H1 (cell line): Measurements from ENCODE around the gene FLNC. TPM values are rescaled to one million over a fixed set of nuclear protein-coding genes. Genes with fewer than 3 reads are reported as not detected.

ENCODE experiments used
- CTCF ChIA-PET: fragments of 300-600 bp; sonication (Branson Sonifier 250); formaldehyde crosslinking; loops from one replicate; lab custom pipeline; 2021; ENCODE audit not compliant: partially characterized antibody; lab: Charles Lee
- POLR2A ChIA-PET: fragments of 300-600 bp; sonication (Branson Sonifier 250); formaldehyde crosslinking; loops from one replicate; lab custom pipeline; 2021; ENCODE audit warnings: inconsistent platforms; ENCODE audit not compliant: partially characterized antibody; lab: Charles Lee
- DNase-seq, 2 experiments: peaks; one replicate each; pipeline versions ENCODE4 v3.0.0 to v3.0.0-alpha.2; 2010 to 2022; ENCODE audit warnings: low spot score in 2 of 2, low read depth in 1 of 2, mixed read lengths in 1 of 2
- FAIRE-seq: peaks from 2 replicates; lab custom pipeline; 2011; peaks lifted over from hg19 to GRCh38; lab: Jason Lieb, UNC
- H2AFZ ChIP-seq: 2 replicates; pipeline ENCODE4 v1.8.1; 2012; ENCODE audit warnings: low read length, inconsistent platforms
- H2AK5ac ChIP-seq: 2 replicates; pipeline ENCODE4 v1.6.1; 2013; ENCODE audit warnings: low read depth, low read length
- H2BK120ac ChIP-seq: replicated peaks from 2 replicates; pipeline ENCODE3; 2013; ENCODE audit warnings: low read depth, low read length, inconsistent platforms
- H2BK12ac ChIP-seq: 2 replicates; pipeline ENCODE4 v1.6.1; 2013; ENCODE audit warnings: low read depth, low read length
- H2BK15ac ChIP-seq: 2 replicates; pipeline ENCODE4 v1.6.1; 2013; ENCODE audit warnings: low read length
- H2BK20ac ChIP-seq: 2 replicates; pipeline ENCODE4 v1.6.1; 2013; ENCODE audit warnings: low read length
- H2BK5ac ChIP-seq: 2 replicates; pipeline ENCODE4 v1.6.1; 2013; ENCODE audit warnings: low read depth, low read length
- H3K14ac ChIP-seq: 2 replicates; pipeline ENCODE4 v1.6.1; 2013; ENCODE audit warnings: inconsistent platforms; ENCODE audit not compliant: insufficient read length
- H3K18ac ChIP-seq: 2 replicates; pipeline ENCODE4 v1.6.1; 2013; ENCODE audit warnings: low read length; ENCODE audit errors: extremely low read depth
- H3K23ac ChIP-seq: 2 replicates; pipeline ENCODE4 v1.6.1; 2013; ENCODE audit warnings: inconsistent platforms; ENCODE audit not compliant: insufficient read length
- H3K23me2 ChIP-seq: 2 replicates; pipeline ENCODE4 v1.6.1; 2013; ENCODE audit warnings: low read depth, low read length
- H3K27ac ChIP-seq: 2 replicates; pipeline ENCODE4 v1.6.1; 2011; ENCODE audit warnings: low read depth, low read length, inconsistent platforms
- H3K27me3 ChIP-seq, 4 experiments: replicated peaks in 1 of 4; 1 replicate in 1 of 4; 2 replicates in 3 of 4; pipeline versions ENCODE4 v1.6.1 to v1.8.1; 2011 to 2013; ENCODE audit warnings: low read length in 3 of 4, mild to moderate bottlenecking in 3 of 4, inconsistent platforms in 2 of 4, mixed read lengths in 2 of 4, moderate library complexity in 1 of 4; ENCODE audit not compliant: control insufficient read depth in 3 of 4, insufficient read depth in 3 of 4; ENCODE audit errors: extremely low read depth in 1 of 4
- H3K36me3 ChIP-seq, 4 experiments: 2 replicates each; pipeline versions ENCODE4 v1.6.1 to v1.8.1; 2011 to 2013; ENCODE audit warnings: mild to moderate bottlenecking in 4 of 4, low read length in 3 of 4, moderate library complexity in 2 of 4, control low read depth in 1 of 4, inconsistent platforms in 1 of 4; ENCODE audit not compliant: insufficient read depth in 4 of 4, control insufficient read depth in 2 of 4
- H3K4ac ChIP-seq: replicated peaks from 2 replicates; pipeline ENCODE3; 2013; ENCODE audit warnings: low read length, low read depth, mixed read lengths, inconsistent platforms; ENCODE audit not compliant: insufficient read length
- H3K4me1 ChIP-seq, 4 experiments: replicated peaks in 1 of 4; 1 replicate in 1 of 4; 2 replicates in 3 of 4; pipeline versions ENCODE4 v1.6.1 to v1.8.1; 2011 to 2013; ENCODE audit warnings: low read length in 3 of 4, inconsistent platforms in 2 of 4, mixed read lengths in 1 of 4; ENCODE audit not compliant: insufficient read depth in 4 of 4, control insufficient read depth in 3 of 4
- H3K4me2 ChIP-seq, 2 experiments: 2 replicates each; pipeline versions ENCODE4 v1.6.1 to v1.8.1; 2011 to 2013; ENCODE audit warnings: low read depth in 2 of 2, low read length in 2 of 2, control low read depth in 1 of 2, inconsistent platforms in 1 of 2, mild to moderate bottlenecking in 1 of 2; ENCODE audit not compliant: insufficient read depth in 1 of 2
- H3K4me3 ChIP-seq, 4 experiments: fragments of 200-600, 300-600 bp in 1 of 4; sonication (generic), shearing (Covaris generic), sonication (Bioruptor Twin) in 1 of 4; 2 replicates each; pipeline versions ENCODE4 v1.5.1 to v1.8.1; 2011 to 2016; ENCODE audit warnings: low read length in 4 of 4, low read depth in 3 of 4, control low read depth in 2 of 4, inconsistent platforms in 2 of 4, mild to moderate bottlenecking in 2 of 4, mixed read lengths in 1 of 4, moderate library complexity in 1 of 4; ENCODE audit not compliant: insufficient read depth in 2 of 4; ENCODE audit errors: extremely low read depth in 1 of 4
- H3K56ac ChIP-seq: replicated peaks from 2 replicates; pipeline ENCODE3; 2013; ENCODE audit warnings: low read depth, mild to moderate bottlenecking, mixed read lengths, low read length, inconsistent platforms; ENCODE audit not compliant: insufficient read length
- H3K79me1 ChIP-seq: 2 replicates; pipeline ENCODE4 v1.6.1; 2013; ENCODE audit warnings: low read depth, low read length, control low read depth
- H3K79me2 ChIP-seq, 2 experiments: 2 replicates each; pipeline versions ENCODE4 v1.6.1 to v1.8.1; 2012 to 2013; ENCODE audit warnings: low read length in 2 of 2, mild to moderate bottlenecking in 2 of 2, inconsistent platforms in 1 of 2; ENCODE audit not compliant: insufficient read depth in 2 of 2, control insufficient read depth in 1 of 2
- H3K9ac ChIP-seq, 4 experiments: replicated peaks in 1 of 4; 1 replicate in 1 of 4; 2 replicates in 3 of 4; pipeline versions ENCODE4 v1.6.1 to v1.8.1; 2011 to 2013; ENCODE audit warnings: low read depth in 3 of 4, low read length in 3 of 4, control low read depth in 2 of 4, mild to moderate bottlenecking in 2 of 4, moderate library complexity in 2 of 4, inconsistent platforms in 1 of 4; ENCODE audit errors: extremely low read depth in 1 of 4
- H3K9me3 ChIP-seq, 2 experiments: 2 replicates each; pipeline versions ENCODE4 v1.6.1 to v1.8.1; 2012 to 2013; ENCODE audit warnings: mild to moderate bottlenecking in 2 of 2, moderate library complexity in 2 of 2, control low read depth in 1 of 2, inconsistent platforms in 1 of 2, low read depth in 1 of 2, low read length in 1 of 2, mixed read lengths in 1 of 2; ENCODE audit not compliant: insufficient read depth in 2 of 2
- H4K20me1 ChIP-seq, 2 experiments: replicated peaks in 1 of 2; 2 replicates each; pipeline versions ENCODE3 to v1.8.1; 2011 to 2013; ENCODE audit warnings: inconsistent platforms in 2 of 2, low read length in 2 of 2, mild to moderate bottlenecking in 1 of 2; ENCODE audit not compliant: insufficient read depth in 2 of 2, control insufficient read depth in 1 of 2
- H4K5ac ChIP-seq: 2 replicates; pipeline ENCODE4 v1.6.1; 2013; ENCODE audit warnings: low read length, low read depth, mixed read lengths, inconsistent platforms; ENCODE audit not compliant: insufficient read length
- H4K8ac ChIP-seq: 2 replicates; pipeline ENCODE4 v1.8.0; 2013; ENCODE audit warnings: mild to moderate bottlenecking, moderate library complexity, low read length, inconsistent platforms; ENCODE audit not compliant: insufficient read depth; ENCODE audit errors: extremely low read depth
- H4K91ac ChIP-seq: replicated peaks from 2 replicates; pipeline ENCODE3; 2013; ENCODE audit warnings: low read length, mixed read lengths, inconsistent platforms; ENCODE audit not compliant: insufficient read length
- ATF2 ChIP-seq: IDR thresholded peaks from 2 replicates; pipeline ENCODE4 v1.6.1; 2012; ENCODE audit warnings: low read length, inconsistent platforms
- BACH1 ChIP-seq: IDR thresholded peaks from 2 replicates; pipeline ENCODE4 v1.6.1; 2012; ENCODE audit warnings: low read length, improper control_type of control experiment
- BRCA1 ChIP-seq: IDR thresholded peaks from 2 replicates; pipeline ENCODE4 v1.6.1; 2012; ENCODE audit warnings: low read depth, low read length, improper control_type of control experiment
- CHD2 ChIP-seq: IDR thresholded peaks from 2 replicates; pipeline ENCODE4 v1.6.1; 2012; ENCODE audit warnings: low read length, improper control_type of control experiment
- EGR1 ChIP-seq: IDR thresholded peaks from 2 replicates; pipeline ENCODE4 v1.6.1; 2011; ENCODE audit warnings: low read depth, low read length, borderline replicate concordance
- EZH2 ChIP-seq: fragments of 200-600 bp; sonication (generic); IDR thresholded peaks from 2 replicates; pipeline ENCODE4 v1.7.1; 2012; ENCODE audit warnings: low read depth, mild to moderate bottlenecking, moderate library complexity, low read length, inconsistent platforms; ENCODE audit not compliant: severe bottlenecking
- GTF2F1 ChIP-seq: IDR thresholded peaks from 2 replicates; pipeline ENCODE4 v1.6.1; 2012; ENCODE audit warnings: low read depth, low read length, improper control_type of control experiment, borderline replicate concordance
- HDAC6 ChIP-seq: IDR thresholded peaks from one replicate; pipeline ENCODE4 v1.7.1; 2012; ENCODE audit warnings: low read depth, mild to moderate bottlenecking, inconsistent platforms, low read length, moderate library complexity
- JUN ChIP-seq: IDR thresholded peaks from 2 replicates; pipeline ENCODE4 v1.6.1; 2011; ENCODE audit warnings: low read depth, mild to moderate bottlenecking, improper control_type of control experiment, low read length
- SP2 ChIP-seq: IDR thresholded peaks from 2 replicates; pipeline ENCODE4 v1.6.1; 2012; ENCODE audit warnings: mild to moderate bottlenecking, low read length, inconsistent platforms
- SP4 ChIP-seq: IDR thresholded peaks from 2 replicates; pipeline ENCODE4 v1.6.1; 2012; ENCODE audit warnings: low read length, inconsistent platforms
- TAF7 ChIP-seq: optimal IDR thresholded peaks from 2 replicates; pipeline ENCODE3; 2011; ENCODE audit warnings: low read depth, mild to moderate bottlenecking, inconsistent platforms, low read length, moderate library complexity, borderline replicate concordance
- ZNF274 ChIP-seq: IDR thresholded peaks from 2 replicates; pipeline ENCODE4 v1.7.0; 2012; ENCODE audit warnings: low read length, borderline replicate concordance; ENCODE audit errors: extremely low read depth
- WGBS, 2 experiments: shearing (Covaris generic) in 1 of 2; methylation state at CpG; one replicate each; pipeline versions ENCODE4 v1.1.6 to v1.1.7; 2013 to 2015; ENCODE audit warnings: low lambda C conversion rate in 2 of 2, mixed read lengths in 2 of 2, inconsistent platforms in 1 of 2, low coverage in 1 of 2, missing lambda C conversion rate in 1 of 2; ENCODE audit not compliant: insufficient replicate concordance in 2 of 2, insufficient coverage in 1 of 2, insufficient read length in 1 of 2; ENCODE audit errors: extremely low coverage in 1 of 2, missing lambda C conversion rate in 1 of 2; 5-methylcytosine and 5-hydroxymethylcytosine counted together
- polyA plus RNA-seq, 7 experiments: library from polyadenylated mRNA; depleted of rRNA in 3 of 7; stranded (reverse) in 5 of 7; unstranded in 2 of 7; fragments of >200 nt in 5 of 7; fragments of 200-250 nt in 2 of 7; gene quantifications; 1 replicate in 5 of 7; 2 replicates in 1 of 7; 4 replicates in 1 of 7; pipeline versions ENCODE4 v1.2.1 to v1.2.3, GENCODE V29; 2011 to 2013; ENCODE audit warnings: missing spikeins in 2 of 7, mixed read lengths in 2 of 7
- total RNA-seq: library from RNA; stranded (reverse); fragmentation: NEBNext Ultra II Directional; extraction: Animal tissue kit (Norgen Biotek cat#: 25700); gene quantifications from 2 replicates; pipeline ENCODE4 v1.2.1, GENCODE V29; 2021

The FLNC gene
- total and polyA plus RNA-seq, 2 of the 8 experiments (the other 6 are each of a cell fraction or from before 2014, with no cell fraction given): 1.9 to 10.7 TPM

GRCh38 chr7:128833946-128834325 is 3.7 kb downstream of the FLNC start:
- POLR2A ChIA-PET: interaction anchor here (1.1 to 5.7 kb wide), 3 partner anchors 16 to 134 kb away, joined by 3 to 31 read pairs (median 27); no protein-coding TSS in a partner anchor
- peaks cover 8 to 27% (median 26%) of the 10 kb centered on the region in 4 experiments; a peak in 6 of 7 replicates for H3K27me3 ChIP-seq
- H4K5ac ChIP-seq: no peak overlapping the region
- H2BK5ac ChIP-seq: 0 out of 2 replicates have a peak overlapping the region, but pooled peaks have one; percentile 71
- no peak overlapping the region for H2BK12ac ChIP-seq
- no peak overlapping the region for H3K9ac ChIP-seq
- no peak overlapping the region for H3K14ac ChIP-seq
- no peaks in the 10 kb centered on the region for H4K20me1 ChIP-seq
- no peak overlapping the region for H3K23ac ChIP-seq
- 29% methylated on average over 2 of the region's 4 CpGs; no CpG with 5 or more reads in 1 of the 2 experiments for WGBS, 2 experiments
- H3K4me3 ChIP-seq: 0 out of 8 replicates have a peak overlapping the region, but pooled peaks of 1 of the 4 experiments have one; percentile 66
- no peak overlapping the region for H3K56ac ChIP-seq
- CTCF ChIA-PET: interaction anchor here (0.7 to 7.6 kb wide), 11 partner anchors 11 to 55 kb away, joined by 3 to 71 read pairs (median 5); partner anchors contain the start of gene ATP6V1F
- no peak overlapping the region for H4K8ac ChIP-seq
- no peaks in the 10 kb centered on the region for H3K36me3 ChIP-seq
- H2BK120ac ChIP-seq: no peak overlapping the region
- no peak overlapping the region for H4K91ac ChIP-seq
- H3K27ac ChIP-seq: no peak overlapping the region
- H2BK20ac ChIP-seq: no peak overlapping the region
- FAIRE-seq (no peak), DNase-seq (no peak)
- peak overlapping the region; percentile 32 for H3K4ac ChIP-seq
- H3K4me1 ChIP-seq: peaks cover 3 to 42% (median 30%) of the 10 kb centered on the region in 4 experiments
- no peak overlapping the region for H2AFZ ChIP-seq
- H3K79me2 ChIP-seq: no peaks in the 10 kb centered on the region
- no peak overlapping the region for H2AK5ac ChIP-seq
- H3K79me1 ChIP-seq: no peaks in the 10 kb centered on the region
- peak overlapping the region; percentile 78 for H3K18ac ChIP-seq
- H2BK15ac ChIP-seq: 0 out of 2 replicates have a peak overlapping the region, but pooled peaks have one; percentile 46
- peaks cover 24% of the 10 kb centered on the region for H3K23me2 ChIP-seq
- no peaks in the 10 kb centered on the region for H3K9me3 ChIP-seq
- H3K4me2 ChIP-seq: peak overlapping the region; percentile 99 to 100; a peak in 3 of 4 replicates
- TF ChIP-seq EGR1 (no peak), JUN (no peak), TAF7 (no peak), SP2 (no peak), ZNF274 (no peak), BRCA1 (no peak), ATF2 (no peak), BACH1 (no peak), CHD2 (no peak), EZH2 (no peak), HDAC6 (no peak), GTF2F1 (no peak), SP4 (no peak)
